HepG2 (cell line): Measurements from ENCODE around the gene RRAS. TPM values are rescaled to one million over a fixed set of nuclear protein-coding genes. Genes with fewer than 3 reads are reported as not detected.

ENCODE experiments used
- ATAC-seq: fragments of 200-7000 bp; cut with Tn5 transposase; 3 replicates; pipeline ENCODE4 v1.9.1; 2020; ENCODE audit warnings: mild to moderate bottlenecking, moderate library complexity
- BruUV-seq: library from RNA; stranded (reverse); fragments of 400-500 nt; replicated peaks from 2 replicates; lab custom pipeline; 2021; lab: Mats Ljungman, UMichigan
- CTCF ChIA-PET: fragments of 300-600 bp; formaldehyde crosslinking; extraction: SDS; loops from one replicate; lab custom pipeline; 2021; ENCODE audit warnings: low total read pairs, inconsistent platforms, low intra/inter-chr PET ratio; lab: Yijun Ruan, JAX
- POLR2A ChIA-PET: fragments of 350-600 bp; sonication (Branson Sonifier 250); formaldehyde crosslinking; loops from one replicate; lab custom pipeline; 2020; ENCODE audit warnings: antibody characterized with exemption, inconsistent platforms; lab: Yijun Ruan, JAX
- DNase-seq: peaks from one replicate; pipeline ENCODE4 v3.0.0-alpha.2; 2015; ENCODE audit warnings: low spot score
- FAIRE-seq: peaks from 3 replicates; lab custom pipeline; 2011; peaks lifted over from hg19 to GRCh38; lab: Jason Lieb, UNC
- H2AFZ ChIP-seq: one replicate; pipeline ENCODE4 v1.6.1; 2011; ENCODE audit warnings: low read length, inconsistent platforms
- H3K27ac ChIP-seq: fragments of 300-600 bp; 3 replicates; pipeline ENCODE4 v1.8.0; 2011; ENCODE audit warnings: mixed run types, mild to moderate bottlenecking, mixed read lengths, low read length, inconsistent platforms; ENCODE audit not compliant: insufficient read depth; ENCODE audit errors: extremely low read length
- H3K27me3 ChIP-seq, 2 experiments: fragments of 200-600 bp in 1 of 2; 2 replicates in 1 of 2; 3 replicates in 1 of 2; pipeline versions ENCODE4 v1.6.0 to v1.8.0; 2011; ENCODE audit warnings: low read length in 2 of 2, mild to moderate bottlenecking in 2 of 2, moderate library complexity in 2 of 2, inconsistent platforms in 1 of 2; ENCODE audit not compliant: insufficient read depth in 2 of 2, control insufficient read depth in 1 of 2
- H3K36me3 ChIP-seq, 2 experiments: fragments of 200-600 bp in 1 of 2; replicated peaks in 1 of 2; 2 replicates in 1 of 2; 3 replicates in 1 of 2; pipeline versions ENCODE4 v1.5.1 to v1.8.0; 2011; ENCODE audit warnings: low read length in 2 of 2, inconsistent platforms in 1 of 2; ENCODE audit not compliant: insufficient read depth in 2 of 2, control insufficient read depth in 1 of 2
- H3K4me1 ChIP-seq: 2 replicates; pipeline ENCODE4 v1.5.1; 2012; ENCODE audit warnings: low read length, inconsistent platforms; ENCODE audit not compliant: insufficient read depth
- H3K4me2 ChIP-seq: 2 replicates; pipeline ENCODE4 v1.6.0; 2011; ENCODE audit warnings: low read depth, low read length, inconsistent platforms
- H3K4me3 ChIP-seq, 3 experiments: fragments of 200-600 bp in 1 of 3; sonication (generic), shearing (Covaris generic) in 1 of 3; replicated peaks in 1 of 3; 2 replicates each; pipeline ENCODE4 v1.5.1; 2011 to 2016; ENCODE audit warnings: low read length in 3 of 3, inconsistent platforms in 2 of 3, low read depth in 2 of 3, mild to moderate bottlenecking in 2 of 3, control low read depth in 1 of 3, mixed read lengths in 1 of 3; ENCODE audit not compliant: insufficient read depth in 1 of 3
- H3K79me2 ChIP-seq: one replicate; pipeline ENCODE4 v1.6.1; 2011; ENCODE audit warnings: low read length, inconsistent platforms; ENCODE audit not compliant: insufficient read depth
- H3K9ac ChIP-seq: 2 replicates; pipeline ENCODE4 v1.6.0; 2011; ENCODE audit warnings: mild to moderate bottlenecking, low read depth, low read length, inconsistent platforms; ENCODE audit not compliant: insufficient read depth
- H3K9me3 ChIP-seq: 2 replicates; pipeline ENCODE4 v1.5.1; 2012; ENCODE audit warnings: mild to moderate bottlenecking, low read length
- H4K20me1 ChIP-seq: 2 replicates; pipeline ENCODE4 v1.6.0; 2011; ENCODE audit warnings: inconsistent platforms, mild to moderate bottlenecking, low read length, moderate library complexity; ENCODE audit not compliant: insufficient read depth
- AGO2 ChIP-seq: fragments of 200-400 bp; formaldehyde crosslinking; optimal IDR thresholded peaks from 2 replicates; pipeline ENCODE3; 2017; ENCODE audit warnings: mild to moderate bottlenecking, low read depth, low read length, moderate library complexity
- HNRNPL ChIP-seq: fragments of 200-400 bp; formaldehyde crosslinking; IDR thresholded peaks from 2 replicates; pipeline ENCODE4 v1.6.1; 2017; ENCODE audit warnings: mild to moderate bottlenecking, low read depth, low read length
- POLR2AphosphoS2 ChIP-seq: IDR thresholded peaks from 2 replicates; pipeline ENCODE4 v1.6.1; 2011; ENCODE audit warnings: low read depth, low read length, improper control_type of control experiment
- ZNF180 ChIP-seq: sonication (generic); formaldehyde crosslinking; IDR thresholded peaks from 2 replicates; pipeline ENCODE4 v1.4.0; 2020; ENCODE audit warnings: low read depth, missing genetic modification reagents, borderline replicate concordance
- WGBS: methylation state at CpG from one replicate; pipeline ENCODE4 v1.1.6; 2017; ENCODE audit warnings: low lambda C conversion rate; 5-methylcytosine and 5-hydroxymethylcytosine counted together
- in situ Hi-C: cut with HindIII; loops from 2 replicates; pipeline ENCODE4 v1.10.0; 2017; ENCODE audit warnings: low pct_unique_long_range_greater_than_20kb; ENCODE audit not compliant: extremely low pct_ligation_motif_present
- intact Hi-C: fragments of 100-400 bp; cut with micrococcal nuclease; formaldehyde crosslinking; loops from one replicate; pipeline ENCODE4 v1.10.0; 2022; ENCODE audit not compliant: unreplicated experiment
- polyA plus RNA-seq, 8 experiments: library from polyadenylated mRNA; depleted of rRNA in 3 of 8; stranded (reverse) in 7 of 8; unstranded in 1 of 8; fragments of >200 nt; fragmentation: Illumina TruSeq in 4 of 8; extraction: Trizol in 4 of 8; gene quantifications; 2 replicates each; pipeline versions ENCODE4 v1.2.1 to v1.2.3, GENCODE V29; 2011 to 2016; ENCODE audit warnings: low read depth in 4 of 8, missing spikeins in 1 of 8, mixed read lengths in 1 of 8; ENCODE audit not compliant: insufficient read depth in 1 of 8
- total RNA-seq, 5 experiments: library from RNA; depleted of rRNA; stranded (reverse); fragments of >200 nt; fragmentation: Illumina TruSeq; extraction: Trizol; gene quantifications; 2 replicates each; pipeline ENCODE4 v1.2.3, GENCODE V29; 2016; ENCODE audit warnings: low read depth in 1 of 5

The RRAS gene
- total and polyA plus RNA-seq, 2 of the 13 experiments (the other 11 are each of a cell fraction or from before 2014, with no cell fraction given) = 1.5 to 12.0 TPM

GRCh38 chr19:49678985-49679770 lies 39.2 kb upstream of the RRAS start:
- CTCF ChIA-PET = interaction anchor here (1.7 kb wide), 1 partner anchor 109 kb away, joined by 5 read pairs; no protein-coding TSS in a partner anchor
- intact Hi-C loops (loop anchor here (5.0 kb wide), 1 partner anchor 37 kb away; the partner anchor contains the start of genes RRAS and SCAF1), in situ Hi-C loops (loop anchor here (10.0 kb wide), 1 partner anchor 84 kb away; the partner anchor contains the start of gene PRR12)
- no peak for FAIRE-seq
- Histone ChIP-seq H3K9me3 (no peaks in the 10 kb centered on the region), H3K27me3 (no peaks in the 10 kb centered on the region), H3K4me3 (no peak overlapping the region; a peak in 2 of 6 replicates), H2AFZ (no peak overlapping the region), H3K4me1 (peaks cover 39% of the 10 kb centered on the region), H3K36me3 (peaks cover 9 to 33% of the 10 kb centered on the region in 2 experiments), H3K27ac (no peak overlapping the region), H3K79me2 (peaks cover 42% of the 10 kb centered on the region), H3K4me2 (0 out of 2 replicates have a peak overlapping the region, but pooled peaks have one; percentile 29), H4K20me1 (peaks cover 37% of the 10 kb centered on the region)
- POLR2A ChIA-PET = no interaction called here
- DNase-seq = no peak
- no peak for ATAC-seq
- no TSS peak for BruUV-seq
- WGBS = 80% methylated on average over 9 of the region's 12 CpGs
- TF ChIP-seq AGO2 (no peak), POLR2AphosphoS2 (no peak), HNRNPL (0 out of 2 replicates have a peak, but pooled peaks have one; percentile 37), ZNF180 (no peak)
- TF ChIP-seq, all 625 proteins: peak for 1
- H3K9ac ChIP-seq = no peak overlapping the region
